NCI-H2029 treated with DMSO at 0.1 percent for 48 hours (cell line): ENCODE measurements around the gene CEP68.
"Not testable (repeated sequence)": the region's sequence is repeated elsewhere in the genome, so short reads cannot be mapped to it uniquely, and the experiment has no call there.

Source experiments
- DNase-seq: peaks from one replicate; lab custom pipeline; 2025; lab: John Stamatoyannopoulos, UW

Gene CEP68

GRCh38 chr2:65079017-65079416 lies 22.8 kb downstream of the CEP68 start:
- DNase-seq: no peak

- no peak for DNase-seq
Measured at GRCh38 chr2:65081232-65081685, 25.0 kb downstream of the CEP68 start.

- DNase-seq: no peak
Measured at GRCh38 chr2:65085148-65085547, 28.9 kb downstream of the CEP68 start.

- DNase-seq: no peak
Measured at GRCh38 chr2:65092791-65093190, 36.6 kb downstream of the CEP68 start.

- DNase-seq: no peak
Measured at GRCh38 chr2:65093211-65093610, 37.0 kb downstream of the CEP68 start.

GRCh38 chr2:65096948-65097347 lies 40.7 kb downstream of the CEP68 start:
- DNase-seq: no peak

- no peak for DNase-seq
Measured at GRCh38 chr2:65097844-65098243, 41.6 kb downstream of the CEP68 start.

GRCh38 chr2:65098741-65099140 lies 42.5 kb downstream of the CEP68 start:
- DNase-seq: no peak

- no peak for DNase-seq
Measured at GRCh38 chr2:65101071-65101470, 44.9 kb downstream of the CEP68 start.

GRCh38 chr2:65103013-65103715 lies 46.9 kb downstream of the CEP68 start:
- peak; percentile 54 for DNase-seq

GRCh38 chr2:65107530-65107929 lies 51.3 kb downstream of the CEP68 start:
- DNase-seq: no peak

- DNase-seq: no peak
Measured at GRCh38 chr2:65108780-65109179, 52.6 kb downstream of the CEP68 start.

- no peak for DNase-seq
Measured at GRCh38 chr2:65112633-65113032, 56.4 kb downstream of the CEP68 start.

GRCh38 chr2:65113229-65113628 lies 57.0 kb downstream of the CEP68 start:
- DNase-seq: no peak

GRCh38 chr2:65113816-65114215 lies 57.6 kb downstream of the CEP68 start:
- no peak for DNase-seq

GRCh38 chr2:65114921-65115320 lies 58.7 kb downstream of the CEP68 start:
- DNase-seq: no peak

- no peak for DNase-seq
Measured at GRCh38 chr2:65116645-65117044, 60.4 kb downstream of the CEP68 start.

GRCh38 chr2:65120990-65121693 lies 64.9 kb downstream of the CEP68 start:
- no peak for DNase-seq

- DNase-seq: no peak
Measured at GRCh38 chr2:65122313-65122712, 66.1 kb downstream of the CEP68 start.

- not testable (repeated sequence) for DNase-seq
Measured at GRCh38 chr2:65125457-65125856, 69.2 kb downstream of the CEP68 start.

- DNase-seq: no peak
Measured at GRCh38 chr2:65128297-65129190, 72.3 kb downstream of the CEP68 start.

- no peak for DNase-seq
Measured at GRCh38 chr2:65129286-65129825, 73.1 kb downstream of the CEP68 start.
